AG08396 (cell line): Measurements from ENCODE around the gene CDH15.
"Not testable (repeated sequence)": the region's sequence is repeated elsewhere in the genome, so short reads cannot be mapped to it uniquely, and the experiment has no call there.

Experiments
- DNase-seq: peaks from one replicate; pipeline ENCODE4 v3.0.0; 2012; ENCODE audit warnings: low spot score, mixed read lengths

The CDH15 gene

GRCh38 chr16:89187770-89188392 lies 16.3 kb downstream of the CDH15 start:
- no peak for DNase-seq

DNA sequence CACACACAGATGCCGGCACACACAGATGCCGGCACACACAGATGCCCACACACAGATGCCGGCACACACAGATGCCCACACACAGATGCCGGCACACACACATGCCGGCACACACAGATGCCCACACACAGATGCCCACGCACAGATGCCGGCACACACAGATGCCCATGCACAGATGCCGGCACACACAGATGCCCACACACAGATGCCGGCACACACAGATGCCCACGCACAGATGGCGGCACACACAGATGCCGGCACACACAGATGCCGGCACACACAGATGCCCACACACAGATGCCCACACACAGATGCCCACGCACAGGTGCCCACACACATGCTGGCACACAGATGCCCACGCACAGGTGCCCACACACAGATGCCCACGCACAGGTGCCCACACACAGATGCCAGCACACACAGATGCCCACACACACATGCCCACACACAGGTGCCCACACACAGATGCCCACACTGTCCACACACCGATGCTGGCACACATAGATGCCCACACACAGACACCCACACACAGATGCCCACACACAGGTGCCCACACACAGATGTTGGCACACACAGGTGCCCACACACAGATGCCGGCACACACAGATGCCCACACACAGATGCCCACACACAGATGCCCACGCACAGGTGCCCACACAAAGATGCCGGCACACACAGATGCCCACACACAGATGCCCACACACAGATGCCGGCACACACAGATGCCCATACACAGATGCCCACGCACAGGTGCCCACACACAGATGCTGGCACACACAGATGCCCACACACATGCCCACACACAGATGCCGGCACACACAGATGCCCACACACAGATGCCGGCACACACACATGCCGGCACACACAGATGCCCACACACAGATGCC lies 17.2 kb downstream of the CDH15 start:
- not testable (repeated sequence) for DNase-seq

DNA sequence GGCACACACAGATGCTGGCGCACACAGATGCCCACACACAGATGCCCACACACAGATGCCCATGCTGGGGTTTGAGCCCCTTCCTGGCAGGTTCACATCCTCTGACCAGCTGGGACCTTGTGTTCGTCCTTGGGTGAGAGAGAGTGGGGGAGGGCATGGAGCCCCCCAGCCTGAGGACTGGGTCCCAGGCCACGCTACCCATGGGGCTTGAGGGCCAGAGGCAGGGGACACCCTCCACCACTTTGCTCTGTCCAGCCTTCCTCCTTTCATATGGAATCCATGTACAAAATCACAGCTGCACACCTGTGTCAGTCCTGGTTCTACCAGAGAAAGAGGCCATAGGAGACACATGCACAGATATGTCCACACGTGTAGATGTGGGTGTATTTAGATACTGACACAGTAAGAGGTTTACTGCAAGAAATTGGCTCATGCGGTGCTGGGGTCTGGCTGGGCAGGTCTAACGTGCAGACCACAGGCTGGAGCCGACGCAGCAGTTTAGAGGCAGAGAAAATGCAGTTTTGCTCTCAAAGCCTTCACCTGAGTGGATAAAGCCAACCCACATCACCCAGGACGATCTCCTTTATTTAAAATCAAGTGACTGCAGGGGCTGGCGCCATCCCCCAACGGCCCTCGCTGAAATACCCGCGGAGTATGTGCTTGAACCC lies 17.9 kb downstream of the CDH15 start:
- no peak for DNase-seq

DNA sequence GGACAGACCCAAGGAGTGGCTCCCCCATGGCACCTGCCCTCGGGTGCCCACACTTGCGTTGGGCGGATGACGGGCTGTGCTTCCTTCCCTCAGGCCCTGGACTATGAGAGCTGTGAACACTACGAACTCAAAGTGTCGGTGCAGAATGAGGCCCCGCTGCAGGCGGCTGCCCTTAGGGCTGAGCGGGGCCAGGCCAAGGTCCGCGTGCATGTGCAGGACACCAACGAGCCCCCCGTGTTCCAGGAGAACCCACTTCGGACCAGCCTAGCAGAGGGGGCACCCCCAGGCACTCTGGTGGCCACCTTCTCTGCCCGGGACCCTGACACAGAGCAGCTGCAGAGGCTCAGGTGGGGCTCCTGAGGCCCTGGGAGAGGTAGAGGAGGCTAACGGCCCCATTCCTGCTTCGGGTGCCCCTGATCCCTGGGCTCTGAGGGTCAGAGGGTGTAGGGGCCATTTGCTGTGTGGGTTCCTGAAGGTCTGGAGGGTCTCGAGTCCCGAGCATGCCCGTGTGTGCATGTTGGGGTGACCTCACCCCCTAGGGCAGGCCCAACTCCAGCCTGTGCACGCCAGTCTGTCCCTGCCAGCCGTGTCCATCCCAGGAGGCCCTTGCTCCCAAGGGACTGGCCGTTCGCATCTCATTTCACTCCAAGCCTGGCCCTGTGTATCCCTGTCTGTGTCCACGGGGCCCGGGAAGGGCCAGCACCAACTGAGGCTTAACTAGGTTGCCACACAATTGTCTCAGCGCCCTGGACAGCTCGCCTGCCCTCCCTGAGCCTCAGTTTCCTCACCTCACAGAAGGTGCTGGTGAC lies 18.8 kb downstream of the CDH15 start:
- no peak for DNase-seq

DNA sequence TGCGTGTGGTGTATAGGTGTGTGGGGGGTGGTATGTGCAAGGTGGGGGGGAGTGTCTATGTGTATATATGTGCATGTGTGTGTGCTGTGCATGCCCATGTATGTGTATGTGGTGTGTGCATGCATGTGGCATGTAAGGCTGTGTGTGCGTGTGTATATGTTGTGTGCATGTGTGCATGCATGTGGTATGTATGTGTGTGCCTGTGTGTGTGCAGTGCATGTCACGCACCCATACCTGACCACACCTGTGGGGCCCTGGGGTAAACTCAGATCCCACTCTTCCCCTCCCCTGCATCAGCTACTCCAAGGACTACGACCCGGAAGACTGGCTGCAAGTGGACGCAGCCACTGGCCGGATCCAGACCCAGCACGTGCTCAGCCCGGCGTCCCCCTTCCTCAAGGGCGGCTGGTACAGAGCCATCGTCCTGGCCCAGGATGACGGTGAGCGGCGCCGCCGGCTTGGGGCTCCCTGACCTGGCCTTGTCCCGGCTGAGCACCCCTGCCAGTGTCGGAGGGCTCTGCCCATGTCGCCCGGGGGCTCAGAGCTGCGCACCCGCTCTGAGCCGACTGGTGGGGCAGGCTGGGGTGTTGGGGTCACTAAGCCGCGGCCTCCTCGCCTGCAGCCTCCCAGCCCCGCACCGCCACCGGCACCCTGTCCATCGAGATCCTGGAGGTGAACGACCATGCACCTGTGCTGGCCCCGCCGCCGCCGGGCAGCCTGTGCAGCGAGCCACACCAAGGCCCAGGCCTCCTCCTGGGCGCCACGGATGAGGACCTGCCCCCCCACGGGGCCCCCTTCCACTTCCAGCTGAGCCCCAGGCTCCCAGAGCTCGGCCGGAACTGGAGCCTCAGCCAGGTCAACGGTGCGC lies 19.7 kb downstream of the CDH15 start:
- DNase-seq = no peak

GRCh38 chr16:89191901-89192185 lies 20.3 kb downstream of the CDH15 start:
- DNase-seq = no peak

DNA sequence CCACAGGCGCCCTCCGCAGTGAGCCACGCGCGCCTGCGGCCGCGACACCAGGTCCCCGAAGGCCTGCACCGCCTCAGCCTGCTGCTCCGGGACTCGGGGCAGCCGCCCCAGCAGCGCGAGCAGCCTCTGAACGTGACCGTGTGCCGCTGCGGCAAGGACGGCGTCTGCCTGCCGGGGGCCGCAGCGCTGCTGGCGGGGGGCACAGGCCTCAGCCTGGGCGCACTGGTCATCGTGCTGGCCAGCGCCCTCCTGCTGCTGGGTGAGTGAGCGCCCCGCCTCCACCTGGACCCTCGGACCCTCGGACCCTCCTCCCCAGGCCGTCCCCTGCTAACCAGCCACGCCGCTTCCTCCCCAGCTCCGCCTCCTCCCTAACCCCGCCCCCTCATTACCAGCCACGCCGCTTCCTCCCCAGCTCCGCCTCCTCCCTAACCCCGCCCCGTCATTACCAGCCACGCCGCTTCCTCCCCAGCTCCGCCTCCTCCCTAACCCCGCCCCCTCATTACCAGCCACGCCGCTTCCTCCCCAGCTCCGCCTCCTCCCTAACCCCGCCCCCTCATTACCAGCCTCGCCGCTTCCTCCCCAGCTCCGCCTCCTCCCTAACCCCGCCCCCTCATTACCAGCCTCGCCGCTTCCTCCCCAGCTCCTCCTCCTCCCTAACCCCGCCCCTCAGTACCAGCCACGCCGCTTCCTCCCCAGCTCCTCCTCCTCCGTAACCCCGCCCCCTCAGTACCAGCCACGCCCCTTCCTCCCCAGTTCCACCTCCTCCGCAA lies 20.8 kb downstream of the CDH15 start:
- DNase-seq = peak; percentile 91

DNA sequence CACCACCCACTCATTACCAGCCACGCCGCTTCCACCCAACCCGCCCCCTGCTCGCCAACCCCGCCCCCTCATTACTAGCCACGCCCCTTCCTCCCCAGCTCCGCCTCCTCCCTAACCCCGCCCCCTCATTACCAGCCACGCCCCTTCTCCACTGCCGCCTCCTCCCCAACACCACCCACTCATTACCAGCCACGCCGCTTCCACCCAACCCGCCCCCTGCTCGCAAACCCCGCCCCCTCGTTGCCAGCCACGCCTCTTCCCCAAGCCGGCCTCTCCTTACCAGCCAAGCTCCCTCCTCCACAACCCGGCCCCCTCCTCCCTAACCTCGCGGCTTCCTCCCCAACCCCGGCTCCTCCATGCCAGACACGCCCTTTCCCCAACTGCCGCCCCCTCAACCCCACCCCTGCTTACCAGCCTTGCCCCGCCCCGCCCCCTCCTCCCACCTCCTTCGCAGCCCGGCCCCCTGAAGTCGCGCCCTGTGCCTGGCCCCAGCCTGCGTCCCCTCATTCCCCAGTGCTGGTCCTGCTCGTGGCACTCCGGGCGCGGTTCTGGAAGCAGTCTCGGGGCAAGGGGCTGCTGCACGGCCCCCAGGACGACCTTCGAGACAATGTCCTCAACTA lies 21.5 kb downstream of the CDH15 start:
- DNase-seq = peak; percentile 92

GRCh38 chr16:89193576-89194293 lies 22.2 kb downstream of the CDH15 start:
- no peak for DNase-seq

DNA sequence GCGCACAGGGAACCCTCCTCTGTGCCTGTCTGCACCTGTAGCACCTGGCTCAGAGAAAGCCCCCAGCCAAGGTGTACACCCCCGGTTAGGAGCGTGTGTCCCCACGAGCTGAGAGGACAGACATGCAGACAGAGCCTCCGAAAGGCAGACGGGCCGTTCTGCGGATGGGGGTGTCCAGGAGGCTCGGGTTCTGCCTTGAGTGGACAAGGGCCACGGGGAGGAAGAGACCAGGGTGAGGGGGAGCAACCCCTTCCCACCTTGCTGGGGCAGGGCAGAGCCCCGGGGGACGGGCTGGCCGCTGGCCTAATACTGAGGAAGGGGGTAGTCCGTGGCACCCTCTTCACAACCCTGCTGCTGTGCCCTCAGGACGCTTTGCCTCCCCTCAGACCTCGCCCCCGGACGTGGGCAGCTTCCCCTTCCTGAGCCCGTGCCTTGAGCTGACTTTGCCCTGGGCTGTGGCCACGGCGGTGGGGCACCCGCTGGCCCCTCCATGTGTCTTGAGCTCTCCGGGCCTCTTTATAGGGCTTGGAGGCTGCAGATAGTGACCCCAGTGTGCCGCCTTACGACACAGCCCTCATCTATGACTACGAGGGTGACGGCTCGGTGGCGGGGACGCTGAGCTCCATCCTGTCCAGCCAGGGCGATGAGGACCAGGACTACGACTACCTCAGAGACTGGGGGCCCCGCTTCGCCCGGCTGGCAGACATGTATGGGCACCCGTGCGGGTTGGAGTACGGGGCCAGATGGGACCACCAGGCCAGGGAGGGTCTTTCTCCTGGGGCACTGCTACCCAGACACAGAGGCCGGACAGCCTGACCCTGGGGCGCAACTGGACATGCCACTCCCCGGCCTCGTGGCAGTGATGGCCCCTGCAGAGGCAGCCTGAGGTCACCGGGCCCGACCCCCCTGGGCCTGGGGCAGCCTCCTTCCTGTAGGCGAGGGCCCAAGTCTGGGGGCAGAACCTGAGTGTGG lies 23.1 kb downstream of the CDH15 start:
- no peak for DNase-seq

- no peak for DNase-seq
These were observed 24.1 kb downstream of the CDH15 start for GRCh38 chr16:89195521-89196171.

DNA sequence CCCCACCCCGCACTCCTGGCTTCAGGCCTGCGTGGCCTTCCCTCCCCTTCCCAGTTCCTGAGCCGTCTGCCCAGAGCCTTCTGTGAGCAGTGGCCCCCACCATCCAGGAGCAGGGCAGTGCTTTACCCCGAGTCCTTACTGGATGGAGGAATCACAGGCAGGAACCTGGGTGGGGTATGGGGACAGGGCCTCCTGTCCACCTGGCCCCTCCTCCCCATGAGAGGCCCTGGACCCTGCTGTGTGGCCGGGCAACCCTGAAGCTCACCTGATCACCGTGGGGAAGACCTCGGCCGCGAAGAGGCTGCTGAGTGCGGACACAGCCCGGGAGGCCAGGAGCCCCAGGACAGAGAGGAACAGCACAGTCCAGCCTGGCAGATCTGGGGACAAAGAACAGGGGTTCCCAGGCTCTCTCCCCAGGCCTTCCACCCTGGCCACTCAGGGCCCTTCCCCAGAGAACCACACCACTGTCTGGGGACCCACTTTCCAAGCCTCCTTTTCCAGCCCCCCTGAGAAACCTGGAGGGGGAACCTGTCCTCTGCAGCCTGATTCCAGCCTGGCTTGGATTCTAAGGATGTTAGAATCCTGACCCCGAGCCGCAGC lies 25.6 kb downstream of the CDH15 start:
- no peak for DNase-seq

- DNase-seq = no peak
These were observed 26.3 kb downstream of the CDH15 start for GRCh38 chr16:89197633-89198416.

DNA sequence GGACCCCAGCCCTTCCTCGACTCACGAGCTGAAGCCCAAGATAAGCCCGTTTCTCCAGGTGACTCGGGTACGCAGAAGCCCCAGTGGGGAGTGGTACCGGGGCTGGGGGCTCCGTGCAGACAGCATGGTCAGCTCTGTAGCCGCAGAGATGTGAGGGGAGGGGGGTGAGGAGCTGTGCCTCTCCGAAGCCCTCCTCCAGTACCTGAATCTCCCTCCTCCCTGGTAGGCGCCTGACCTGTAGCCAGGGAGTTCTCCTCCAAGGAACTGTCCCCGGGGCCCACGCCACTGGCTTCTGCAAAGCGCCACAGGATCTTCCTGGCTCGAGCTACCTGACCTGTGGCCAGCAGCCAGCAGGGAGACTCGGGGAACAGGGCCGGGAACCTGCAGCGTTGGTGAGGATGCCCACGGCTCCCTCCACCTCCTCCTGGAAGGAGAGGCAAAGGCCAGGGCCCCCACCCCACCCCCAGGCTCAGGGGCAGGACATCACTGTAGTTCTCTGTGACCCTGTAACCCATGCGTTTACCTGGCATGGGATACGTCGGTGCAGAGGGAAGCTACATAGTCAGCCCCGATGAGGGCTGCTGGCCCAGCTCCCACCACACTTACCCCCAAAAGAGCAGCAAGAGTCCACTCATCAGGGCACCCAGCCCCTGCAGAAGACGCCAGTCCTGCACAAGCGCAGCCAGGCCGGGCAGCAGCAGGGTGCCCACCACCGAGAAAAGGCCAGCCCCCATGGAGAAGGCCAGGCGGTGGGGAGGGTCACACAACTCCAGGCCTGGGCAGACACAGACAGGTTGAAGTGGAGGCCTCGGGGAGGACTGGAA lies 27.1 kb downstream of the CDH15 start:
- no peak for DNase-seq

DNA sequence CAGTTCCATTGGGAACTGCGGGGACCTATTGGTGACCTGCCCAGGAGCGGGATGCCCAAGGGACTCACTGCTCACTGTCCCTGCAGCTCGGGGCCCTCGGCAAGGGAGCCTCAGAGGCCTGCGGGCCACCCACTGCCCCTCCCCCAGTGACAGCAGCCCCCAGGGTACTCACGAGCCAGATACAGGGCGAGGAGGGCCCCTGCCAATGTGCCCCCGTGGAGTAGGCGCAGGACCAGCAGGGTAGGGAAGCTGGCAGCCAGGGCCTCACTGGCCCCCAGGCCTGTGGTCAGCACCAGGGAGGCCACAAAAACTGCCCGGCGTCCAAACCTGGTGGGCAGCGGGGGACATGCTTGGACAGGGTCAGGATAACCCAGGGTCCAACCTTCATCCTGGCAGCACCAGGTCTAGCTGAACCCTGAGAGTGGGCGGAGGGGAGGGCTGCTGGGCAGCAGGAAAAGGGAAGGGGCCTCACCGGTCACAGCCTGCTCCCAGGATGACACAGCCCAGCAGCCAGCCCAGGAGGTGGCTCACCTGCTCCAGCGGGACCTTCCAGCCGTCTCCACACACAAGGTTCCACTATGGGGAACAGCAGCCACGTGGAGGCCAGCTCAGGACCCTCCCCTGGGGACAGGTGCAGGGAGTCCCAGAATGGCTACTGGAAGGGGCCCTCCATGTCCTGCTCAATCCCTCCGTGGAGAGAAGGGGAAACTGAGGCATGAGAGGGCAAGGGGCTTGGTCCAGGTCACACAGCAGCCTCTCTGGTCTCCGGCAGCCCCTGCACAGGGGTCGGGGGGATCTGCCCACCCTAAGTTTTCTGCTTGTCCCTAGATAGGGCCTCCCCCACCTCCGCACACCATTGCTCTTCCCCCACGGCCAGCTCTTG lies 27.9 kb downstream of the CDH15 start:
- DNase-seq = no peak
